Measurements from ENCODE around the gene ERBB2. TPM values are rescaled to one million over a fixed set of nuclear protein-coding genes. Genes with fewer than 3 reads are reported as not detected.

Gene ERBB2
- total and polyA plus RNA-seq, 2 of the 13 experiments (the other 11 are each of a cell fraction or from before 2014, with no cell fraction given): 57.7 to 64.1 TPM

- TF ChIP-seq ZNF274 (CRISPR knock-in tag; IDR thresholded peaks at IDR 0.05) (no peak), ELF1 (CRISPR knock-in tag; IDR thresholded peaks at IDR 0.05) (peak; percentile 40; the same call in 1 of the 2 replicates), ZNF558 (CRISPR knock-in tag; IDR thresholded peaks at IDR 0.05; ENCODE audit: borderline replicate concordance) (no peak), ERF (CRISPR knock-in tag; IDR thresholded peaks at IDR 0.05) (peak; percentile 48; the same call in 1 of the 2 replicates), ZNF20 (CRISPR knock-in tag; IDR thresholded peaks at IDR 0.05) (no peak), SNAPC2 (CRISPR knock-in tag; IDR thresholded peaks at IDR 0.05) (0 out of 2 replicates have a peak, but pooled peaks have one; percentile 23), CREB3 (CRISPR knock-in tag; IDR thresholded peaks at IDR 0.05) (no peak), YEATS2 (CRISPR knock-in tag; IDR thresholded peaks at IDR 0.05; ENCODE audit: borderline replicate concordance) (peak; percentile 15; the same call in 1 of the 2 replicates), ATF7 (IDR thresholded peaks at IDR 0.05) (no peak), ATF7 (CRISPR knock-in tag; IDR thresholded peaks at IDR 0.05) (no peak), ZNF567 (CRISPR knock-in tag; IDR thresholded peaks at IDR 0.05; ENCODE audit: borderline replicate concordance) (no peak), HCFC1 (IDR thresholded peaks at IDR 0.05; ENCODE audit: low read depth, low read length) (no peak), EEA1 (CRISPR knock-in tag; IDR thresholded peaks at IDR 0.05; ENCODE audit: borderline replicate concordance) (no peak), SP4 (CRISPR knock-in tag; IDR thresholded peaks at IDR 0.05) (no peak), ZNF460 (CRISPR knock-in tag; IDR thresholded peaks at IDR 0.05; ENCODE audit: borderline replicate concordance) (no peak; the same call in 1 of the 2 replicates), CENPX (CRISPR knock-in tag; IDR thresholded peaks at IDR 0.05) (no peak), XBP1 (CRISPR knock-in tag; IDR thresholded peaks at IDR 0.05) (no peak), PRDM15 (CRISPR knock-in tag; IDR thresholded peaks at IDR 0.05) (no peak), SKI (IDR thresholded peaks at IDR 0.05; ENCODE audit: partially characterized antibody) (no peak), ZMYM4 (CRISPR knock-in tag; IDR thresholded peaks at IDR 0.05) (peak; percentile 46; the same call in 1 of the 2 replicates), IKZF5 (CRISPR knock-in tag; IDR thresholded peaks at IDR 0.05) (peak; percentile 90), ZNF451 (CRISPR knock-in tag; IDR thresholded peaks at IDR 0.05) (no peak), HMG20A (CRISPR knock-in tag; IDR thresholded peaks at IDR 0.05; ENCODE audit: borderline replicate concordance) (peak; percentile 99), MBD4 (IDR thresholded peaks at IDR 0.05; ENCODE audit: borderline replicate concordance, low read length) (no peak), ZNF773 (CRISPR knock-in tag; IDR thresholded peaks at IDR 0.05; ENCODE audit: borderline replicate concordance) (no peak), ZNF75D (CRISPR knock-in tag; IDR thresholded peaks at IDR 0.05; ENCODE audit: borderline replicate concordance) (peak; percentile 36; the same call in 1 of the 2 replicates), TCF7 (IDR thresholded peaks at IDR 0.05; ENCODE audit: low read depth) (peak; percentile 98)
These were observed 36.7 kb downstream of the ERBB2 start (continued) for GRCh38 chr17:39736319-39737165.
